DND-41 (cell line): ENCODE data around the gene ATG9B.

Experiments
- EZH2 ChIP-seq: IDR thresholded peaks from 3 replicates; pipeline ENCODE4 v1.6.1; 2012; ENCODE audit warnings: borderline replicate concordance, low read depth, mild to moderate bottlenecking, moderate library complexity, low read length, inconsistent platforms; ENCODE audit not compliant: severe bottlenecking
- TF ChIP-seq, protein P1 (sequence below): IDR thresholded peaks from 2 replicates; pipeline ENCODE4 v1.5.1; 2012; ENCODE audit warnings: borderline replicate concordance, low read length, moderate library complexity, mild to moderate bottlenecking; ENCODE audit not compliant: poor library complexity, severe bottlenecking; ENCODE audit errors: extremely low read depth

DNA sequence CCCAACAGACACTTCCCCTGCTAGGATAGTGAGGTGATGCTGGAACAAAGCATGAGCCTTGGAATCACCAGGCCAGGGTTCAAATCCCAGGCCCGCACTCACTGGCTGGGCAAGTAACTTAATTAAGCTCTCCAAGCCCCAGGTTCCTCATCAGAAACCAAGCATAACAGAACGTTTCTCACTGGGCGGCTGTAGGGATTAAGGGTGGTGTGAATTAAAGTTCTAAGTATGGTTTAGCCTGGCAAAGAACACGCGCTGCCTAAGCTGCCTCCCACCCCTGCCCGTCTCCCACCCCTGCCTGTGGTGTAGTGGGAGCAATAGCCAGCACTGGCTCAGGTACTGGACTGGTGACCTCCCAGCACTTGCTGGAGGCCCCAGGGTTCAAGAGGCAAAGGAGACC is 40.7 kb upstream of the ATG9B start:
- TF ChIP-seq, protein P1, sequence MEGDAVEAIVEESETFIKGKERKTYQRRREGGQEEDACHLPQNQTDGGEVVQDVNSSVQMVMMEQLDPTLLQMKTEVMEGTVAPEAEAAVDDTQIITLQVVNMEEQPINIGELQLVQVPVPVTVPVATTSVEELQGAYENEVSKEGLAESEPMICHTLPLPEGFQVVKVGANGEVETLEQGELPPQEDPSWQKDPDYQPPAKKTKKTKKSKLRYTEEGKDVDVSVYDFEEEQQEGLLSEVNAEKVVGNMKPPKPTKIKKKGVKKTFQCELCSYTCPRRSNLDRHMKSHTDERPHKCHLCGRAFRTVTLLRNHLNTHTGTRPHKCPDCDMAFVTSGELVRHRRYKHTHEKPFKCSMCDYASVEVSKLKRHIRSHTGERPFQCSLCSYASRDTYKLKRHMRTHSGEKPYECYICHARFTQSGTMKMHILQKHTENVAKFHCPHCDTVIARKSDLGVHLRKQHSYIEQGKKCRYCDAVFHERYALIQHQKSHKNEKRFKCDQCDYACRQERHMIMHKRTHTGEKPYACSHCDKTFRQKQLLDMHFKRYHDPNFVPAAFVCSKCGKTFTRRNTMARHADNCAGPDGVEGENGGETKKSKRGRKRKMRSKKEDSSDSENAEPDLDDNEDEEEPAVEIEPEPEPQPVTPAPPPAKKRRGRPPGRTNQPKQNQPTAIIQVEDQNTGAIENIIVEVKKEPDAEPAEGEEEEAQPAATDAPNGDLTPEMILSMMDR: no peak
- TF ChIP-seq EZH2: no peak
